ENCODE results near the gene MAGOH. TPM values are rescaled to one million over a fixed set of nuclear protein-coding genes. Genes with fewer than 3 reads are reported as not detected.

The MAGOH gene
- polyA plus RNA-seq, 1 donor (not counting 4 experiments of a cell fraction or from before 2014, with no cell fraction given) = 104 TPM

GRCh38 chr1:53250325-53250724 lies 12.0 kb upstream of the MAGOH start:
- DNase-seq (ENCODE audit: low read depth, low spot score) (no peak), FAIRE-seq (no peak)
- Histone ChIP-seq H3K4me2 (ENCODE audit: control insufficient read depth, extremely low read depth, insufficient read depth, low read depth, low read length) (no peak overlapping the region), H3K9me1 (ENCODE audit: control insufficient read depth, extremely low read depth, insufficient read depth, low read length) (no peaks in the 10 kb centered on the region), H3K27ac (ENCODE audit: control insufficient read depth, insufficient read depth, low read length) (no peak overlapping the region), H4K20me1 (ENCODE audit: control insufficient read depth, extremely low read depth, insufficient read depth, low read length) (no peaks in the 10 kb centered on the region), H3K9ac (ENCODE audit: control insufficient read depth, extremely low read depth, insufficient read depth, low read length) (no peak overlapping the region), H3K79me2 (ENCODE audit: control insufficient read depth, insufficient read depth, low read length) (no peaks in the 10 kb centered on the region), H3K9me3 (ENCODE audit: control insufficient read depth, low read depth, low read length) (no peaks in the 10 kb centered on the region), H3K4me3 (ENCODE audit: control insufficient read depth in 2 of 3, extremely low read depth in 1 of 3, insufficient read depth in 2 of 3, low read depth in 1 of 3, low read length in 3 of 3) (no peak overlapping the region), H3K36me3 (ENCODE audit: control insufficient read depth in 2 of 2, extremely low read depth in 1 of 2, insufficient read depth in 2 of 2, low read length in 2 of 2) (peaks cover 10 to 29% of the 10 kb centered on the region in 2 experiments), H2AFZ (ENCODE audit: control insufficient read depth, low read length) (no peak overlapping the region), H3K27me3 (ENCODE audit: control insufficient read depth, extremely low read depth, insufficient read depth, low read length) (no peaks in the 10 kb centered on the region), H3K4me1 (ENCODE audit: control insufficient read depth, extremely low read depth, insufficient read depth, low read length) (no peaks in the 10 kb centered on the region)
- TF ChIP-seq CTCF (optimal IDR thresholded peaks at IDR 0.05 in 1 of 3, IDR thresholded peaks at IDR 0.05 in 1 of 3, conservative IDR thresholded peaks at IDR 0.05 in 1 of 3; ENCODE audit: extremely low read depth in 1 of 3, insufficient read depth in 2 of 3, low read length in 3 of 3) = no peak
- TF ChIP-seq EZH2 (IDR thresholded peaks at IDR 0.05; ENCODE audit: low read length) = no peak
- dilution Hi-C loops (cut with MboI; ENCODE audit: extremely low pct_ligation_motif_present, low sequenced_read_pairs) = no loop called here

DNA sequence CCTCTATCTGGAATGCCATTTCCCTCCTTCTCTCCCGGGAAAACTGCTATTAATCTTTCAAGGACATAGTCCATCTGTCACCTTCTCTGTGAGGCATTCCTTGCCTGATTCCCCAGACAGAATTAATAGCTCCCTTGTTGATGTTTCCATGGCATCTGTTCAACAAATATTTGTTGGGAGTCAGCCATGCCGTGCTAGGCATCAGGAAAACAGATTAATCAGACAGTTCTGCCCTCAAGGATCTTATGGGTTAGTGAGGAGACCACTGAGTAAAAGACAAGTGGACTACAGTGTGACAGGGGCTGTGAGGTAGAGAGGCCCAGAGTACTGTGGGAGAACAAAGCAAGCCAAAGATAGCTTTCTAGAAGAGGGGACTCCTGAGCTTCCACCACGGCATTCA lies 11.4 kb upstream of the MAGOH start:
- FAIRE-seq (no peak), DNase-seq (ENCODE audit: low read depth, low spot score) (no peak)
- Histone ChIP-seq H4K20me1 (ENCODE audit: control insufficient read depth, extremely low read depth, insufficient read depth, low read length) (no peaks in the 10 kb centered on the region), H3K36me3 (ENCODE audit: control insufficient read depth in 2 of 2, extremely low read depth in 1 of 2, insufficient read depth in 2 of 2, low read length in 2 of 2) (peaks cover 10 to 26% of the 10 kb centered on the region in 2 experiments), H3K27me3 (ENCODE audit: control insufficient read depth, extremely low read depth, insufficient read depth, low read length) (no peaks in the 10 kb centered on the region), H3K4me1 (ENCODE audit: control insufficient read depth, extremely low read depth, insufficient read depth, low read length) (no peaks in the 10 kb centered on the region), H3K9me1 (ENCODE audit: control insufficient read depth, extremely low read depth, insufficient read depth, low read length) (no peaks in the 10 kb centered on the region), H3K9me3 (ENCODE audit: control insufficient read depth, low read depth, low read length) (no peaks in the 10 kb centered on the region), H3K9ac (ENCODE audit: control insufficient read depth, extremely low read depth, insufficient read depth, low read length) (no peak overlapping the region), H2AFZ (ENCODE audit: control insufficient read depth, low read length) (no peak overlapping the region), H3K79me2 (ENCODE audit: control insufficient read depth, insufficient read depth, low read length) (no peaks in the 10 kb centered on the region), H3K4me2 (ENCODE audit: control insufficient read depth, extremely low read depth, insufficient read depth, low read depth, low read length) (no peak overlapping the region), H3K27ac (ENCODE audit: control insufficient read depth, insufficient read depth, low read length) (no peak overlapping the region), H3K4me3 (ENCODE audit: control insufficient read depth in 2 of 3, extremely low read depth in 1 of 3, insufficient read depth in 2 of 3, low read depth in 1 of 3, low read length in 3 of 3) (no peak overlapping the region)
- no peak for TF ChIP-seq EZH2 (IDR thresholded peaks at IDR 0.05; ENCODE audit: low read length)
- TF ChIP-seq CTCF (optimal IDR thresholded peaks at IDR 0.05 in 1 of 3, IDR thresholded peaks at IDR 0.05 in 1 of 3, conservative IDR thresholded peaks at IDR 0.05 in 1 of 3; ENCODE audit: extremely low read depth in 1 of 3, insufficient read depth in 2 of 3, low read length in 3 of 3) = no peak
- dilution Hi-C loops (cut with MboI; ENCODE audit: extremely low pct_ligation_motif_present, low sequenced_read_pairs) = no loop called here
